Caki2 (cell line): Measurements from ENCODE around the gene CBLL1. TPM values are rescaled to one million over a fixed set of nuclear protein-coding genes. Genes with fewer than 3 reads are reported as not detected.

Experiments used
- DNase-seq: peaks from one replicate; pipeline ENCODE4 v3.0.0-alpha.2; 2015; ENCODE audit warnings: low read depth
- in situ Hi-C: cut with HindIII; loops from 2 replicates; pipeline ENCODE4 v1.10.0; 2016; ENCODE audit warnings: low sequenced_read_pairs, low pct_unique_long_range_greater_than_20kb, mixed read lengths
- total RNA-seq: library from RNA; depleted of rRNA; stranded (reverse); fragments of >200 nt; shearing (Covaris generic); gene quantifications from 2 replicates; pipeline ENCODE4 v1.2.3, GENCODE V29; 2014; ENCODE audit warnings: low replicate concordance; rRNA removed

Gene CBLL1
- 12.2 and 22.7 TPM in 2 replicates for total RNA-seq

DNA sequence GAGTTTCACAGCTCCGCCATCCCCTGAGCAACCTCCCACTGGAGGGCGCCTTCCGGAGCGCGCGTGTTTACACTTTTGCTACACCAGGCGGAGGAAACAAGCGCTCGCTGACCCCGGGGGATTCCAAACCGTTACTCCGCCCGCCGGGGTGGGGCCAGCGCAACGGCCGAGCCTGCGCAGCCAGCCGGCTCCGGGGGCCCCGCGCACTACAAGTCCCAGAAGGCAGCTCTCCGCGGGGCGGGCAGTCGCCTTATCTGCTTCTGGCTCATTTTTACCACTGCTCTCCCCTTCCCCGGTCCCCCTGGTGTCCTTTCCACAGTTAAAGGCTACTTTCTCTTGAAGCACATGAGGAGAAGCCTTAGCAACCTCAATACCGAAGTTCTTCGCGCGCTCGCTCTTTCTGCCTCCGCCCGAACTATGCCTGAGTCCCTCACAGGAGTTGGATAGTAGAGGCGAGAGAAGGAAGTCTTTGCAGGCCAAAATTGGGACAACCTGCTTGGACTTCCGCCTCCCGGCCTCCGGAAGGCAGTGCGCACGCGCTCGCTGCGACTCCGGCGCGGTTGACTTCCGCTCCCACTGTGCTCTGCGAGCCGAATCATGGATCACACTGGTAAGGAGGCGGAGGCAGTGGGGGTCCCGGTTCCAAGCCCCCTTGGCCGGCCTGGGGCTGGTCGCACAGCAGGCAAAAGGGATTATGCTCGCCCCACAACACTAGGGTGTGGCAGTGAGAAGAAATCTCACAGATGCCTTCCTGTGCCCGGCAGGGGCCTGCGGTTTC, at the start of gene CBLL1:
Gene CBLL1, plus strand, starts transcription at position 576 of the 778 bp plus-strand sequence. Its CDS starts 22 bp downstream, at position 598.
- DNase-seq = peak; percentile 96
- in situ Hi-C loops = no loop called here

GRCh38 chr7:107694386-107694785, 49.6 kb upstream of the CBLL1 start:
- DNase-seq = no peak
- in situ Hi-C loops = no loop called here

- no peak for DNase-seq
- in situ Hi-C loops = no loop called here
These were observed 47.5 kb upstream of the CBLL1 start for GRCh38 chr7:107696330-107696946.

DNA sequence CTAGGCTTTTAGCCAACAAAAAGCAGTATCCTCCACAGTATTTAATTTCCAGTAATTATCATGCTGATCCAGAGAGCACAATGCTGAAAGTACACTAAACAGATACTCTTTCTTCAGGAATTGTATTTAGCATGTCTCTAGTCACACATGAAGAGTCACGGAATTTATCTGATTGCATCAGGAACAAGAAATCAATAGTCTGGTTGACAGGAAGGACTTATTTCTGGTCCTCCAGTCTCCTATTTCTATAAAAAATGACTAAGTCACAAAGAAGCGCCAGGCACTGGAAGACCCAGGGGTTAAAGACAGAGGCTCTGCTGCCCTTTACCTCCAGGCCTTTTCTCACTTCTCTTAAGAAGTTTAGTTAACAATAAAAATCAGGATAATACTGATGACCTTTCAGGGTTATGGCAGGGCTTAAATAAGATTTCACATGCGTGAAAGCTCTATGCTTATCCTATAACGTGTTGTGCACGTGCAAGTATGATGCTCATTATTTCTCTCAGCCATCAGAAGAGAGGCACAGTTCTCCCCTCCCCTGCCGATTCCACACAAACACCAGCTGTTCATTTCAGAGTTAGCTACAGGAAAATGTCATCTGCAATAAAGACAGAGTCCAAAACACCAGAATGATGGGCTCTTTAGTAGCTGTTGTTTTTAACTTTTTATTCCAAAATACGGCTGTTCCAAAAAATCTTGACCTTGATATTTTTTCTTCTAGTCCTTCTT, 46.5 kb upstream of the CBLL1 start:
- no peak for DNase-seq
- in situ Hi-C loops = no loop called here

- DNase-seq = no peak
- in situ Hi-C loops = no loop called here
These were observed 43.4 kb upstream of the CBLL1 start for GRCh38 chr7:107700570-107700969.

DNA sequence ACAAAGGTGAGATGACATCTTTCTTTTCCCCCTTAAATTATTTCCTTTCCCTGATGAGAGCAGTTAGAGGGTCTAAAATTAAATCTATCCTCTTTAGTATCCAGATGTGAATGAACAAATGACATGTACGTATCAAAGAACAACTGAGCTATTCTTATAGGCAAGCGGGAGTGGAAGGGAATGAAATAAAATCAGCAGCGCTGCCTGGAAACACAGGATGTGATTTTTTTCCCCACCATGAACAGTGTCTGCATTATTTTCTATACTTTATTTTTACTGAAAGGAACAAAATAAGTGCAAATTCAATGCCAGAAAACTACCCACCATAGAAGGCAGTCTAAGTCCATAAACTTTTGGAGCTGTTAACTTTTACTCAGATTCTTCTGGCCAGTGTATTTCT, 42.8 kb upstream of the CBLL1 start:
- DNase-seq = no peak
- in situ Hi-C loops = no loop called here

- DNase-seq = no peak
- in situ Hi-C loops = no loop called here
These were observed 40.7 kb upstream of the CBLL1 start for GRCh38 chr7:107703219-107703618.

DNA sequence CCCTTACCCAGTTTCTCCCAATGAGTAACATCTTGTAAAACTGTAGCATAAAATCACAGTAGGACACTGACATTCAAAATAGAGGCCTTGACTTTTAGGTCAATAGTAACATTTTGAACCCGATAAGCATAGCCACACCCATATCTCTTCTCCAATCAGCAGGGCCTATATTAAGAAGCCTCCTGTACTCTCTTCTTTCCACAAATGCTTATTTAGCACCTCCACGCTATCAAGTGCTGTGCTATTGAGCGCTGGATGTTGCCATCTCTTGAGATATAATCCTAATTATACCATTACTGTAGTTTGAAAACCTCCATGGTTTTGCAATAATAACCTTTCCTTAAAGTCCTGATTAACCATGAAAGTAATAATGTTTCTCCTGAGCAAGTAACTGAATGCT, 40.1 kb upstream of the CBLL1 start:
- DNase-seq = no peak
- in situ Hi-C loops = no loop called here

- in situ Hi-C loops = no loop called here
- no peak for DNase-seq
These were observed 35.0 kb upstream of the CBLL1 start for GRCh38 chr7:107708956-107709355.

DNA sequence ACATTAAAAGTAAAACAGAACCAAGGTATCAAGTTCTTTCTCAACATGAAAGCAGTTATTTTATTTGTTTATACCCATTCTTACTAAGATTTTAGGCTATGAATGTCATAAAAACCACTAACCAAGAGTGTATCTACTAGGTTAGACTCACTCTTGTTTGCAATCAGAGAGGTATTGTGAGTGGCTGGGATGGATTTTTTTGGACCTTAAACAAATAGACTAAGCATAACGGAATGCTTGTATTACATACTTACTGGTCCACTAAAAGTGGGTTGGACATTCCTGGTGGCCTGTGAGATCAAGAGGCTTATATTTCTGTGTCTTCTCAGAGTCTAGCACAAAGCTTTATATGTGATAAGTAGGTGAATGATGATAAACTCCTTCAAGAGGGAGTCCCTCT, 32.6 kb upstream of the CBLL1 start:
- in situ Hi-C loops = no loop called here
- no peak for DNase-seq

- no peak for DNase-seq
- in situ Hi-C loops = no loop called here
These were observed 31.9 kb upstream of the CBLL1 start for GRCh38 chr7:107712025-107712424.

DNA sequence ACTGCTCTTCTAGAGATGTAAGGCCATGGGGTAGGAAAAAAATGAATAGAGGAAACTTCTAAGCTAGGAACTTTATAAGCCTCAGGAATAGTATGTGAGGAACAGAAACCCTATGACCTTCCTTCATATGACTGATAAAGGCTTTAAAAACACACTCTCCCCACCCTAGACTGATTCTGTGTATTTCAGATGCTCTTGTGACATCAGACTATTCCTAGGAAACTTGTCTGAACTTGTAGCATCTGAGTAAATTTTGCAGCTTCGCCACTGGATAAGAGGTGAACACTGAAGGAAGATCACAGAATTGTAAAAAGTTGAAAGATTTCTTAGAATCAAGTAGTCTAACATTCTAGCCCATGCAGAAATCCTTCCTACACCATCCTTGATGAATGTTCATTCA, 31.0 kb upstream of the CBLL1 start:
- DNase-seq = no peak
- in situ Hi-C loops = no loop called here

GRCh38 chr7:107715531-107715930, 28.4 kb upstream of the CBLL1 start:
- in situ Hi-C loops = no loop called here

GRCh38 chr7:107718456-107719193, 25.3 kb upstream of the CBLL1 start:
- DNase-seq = no peak
- in situ Hi-C loops = no loop called here

More at GRCh38 chr7:107715531-107715930, 28.4 kb upstream of the CBLL1 start:
- no peak for DNase-seq

GRCh38 chr7:107721286-107721685, 22.7 kb upstream of the CBLL1 start:
- in situ Hi-C loops = no loop called here
- DNase-seq = no peak

DNA sequence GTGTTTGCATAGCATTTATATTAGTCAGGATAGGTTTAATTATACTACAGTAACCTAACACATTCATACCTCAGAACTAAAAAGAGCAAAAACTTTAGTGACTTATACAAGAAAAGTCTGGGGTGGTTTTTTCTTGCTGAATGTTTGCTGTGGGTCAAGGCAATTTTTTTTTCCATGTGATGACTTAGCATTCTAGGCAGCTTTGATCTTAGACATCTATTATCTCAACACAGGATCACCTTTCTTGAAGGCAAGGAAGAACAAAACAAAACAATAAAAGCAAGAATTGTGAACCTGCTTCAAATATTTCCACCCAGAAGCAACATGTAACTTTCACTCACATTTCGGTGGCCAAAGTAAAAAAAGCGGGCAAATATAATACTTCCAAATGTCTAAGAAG, 20.7 kb upstream of the CBLL1 start:
- DNase-seq = no peak
- in situ Hi-C loops = no loop called here

- peak; percentile 31 for DNase-seq
These were observed 18.7 kb upstream of the CBLL1 start for GRCh38 chr7:107725138-107725740.

More at GRCh38 chr7:107725138-107725740, 18.7 kb upstream of the CBLL1 start:
- in situ Hi-C loops = no loop called here
